ENCODE results near the gene MARK3.

Gene MARK3

DNA sequence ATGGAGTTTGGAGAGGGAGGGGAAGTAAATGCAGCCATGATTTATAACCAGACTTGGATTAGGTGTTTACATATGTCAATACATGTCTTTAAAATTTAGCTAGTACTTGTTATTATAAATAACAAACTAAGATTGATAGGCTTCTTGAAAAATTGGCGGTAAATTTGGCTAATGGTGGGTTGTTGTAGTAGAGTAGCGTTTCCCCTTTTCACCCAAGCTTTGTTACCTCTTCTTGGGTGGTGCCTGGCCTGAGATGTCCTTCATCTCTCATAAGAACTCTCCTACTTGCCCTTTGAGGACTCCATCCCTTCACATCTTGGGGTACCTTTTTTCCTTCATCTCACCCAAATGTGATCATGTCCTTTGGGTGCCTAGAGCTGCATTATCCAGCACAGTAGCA is 11.2 kb downstream of the MARK3 start:
- DNase-seq (ENCODE audit: low spot score): no peak
- TF ChIP-seq, protein P1, sequence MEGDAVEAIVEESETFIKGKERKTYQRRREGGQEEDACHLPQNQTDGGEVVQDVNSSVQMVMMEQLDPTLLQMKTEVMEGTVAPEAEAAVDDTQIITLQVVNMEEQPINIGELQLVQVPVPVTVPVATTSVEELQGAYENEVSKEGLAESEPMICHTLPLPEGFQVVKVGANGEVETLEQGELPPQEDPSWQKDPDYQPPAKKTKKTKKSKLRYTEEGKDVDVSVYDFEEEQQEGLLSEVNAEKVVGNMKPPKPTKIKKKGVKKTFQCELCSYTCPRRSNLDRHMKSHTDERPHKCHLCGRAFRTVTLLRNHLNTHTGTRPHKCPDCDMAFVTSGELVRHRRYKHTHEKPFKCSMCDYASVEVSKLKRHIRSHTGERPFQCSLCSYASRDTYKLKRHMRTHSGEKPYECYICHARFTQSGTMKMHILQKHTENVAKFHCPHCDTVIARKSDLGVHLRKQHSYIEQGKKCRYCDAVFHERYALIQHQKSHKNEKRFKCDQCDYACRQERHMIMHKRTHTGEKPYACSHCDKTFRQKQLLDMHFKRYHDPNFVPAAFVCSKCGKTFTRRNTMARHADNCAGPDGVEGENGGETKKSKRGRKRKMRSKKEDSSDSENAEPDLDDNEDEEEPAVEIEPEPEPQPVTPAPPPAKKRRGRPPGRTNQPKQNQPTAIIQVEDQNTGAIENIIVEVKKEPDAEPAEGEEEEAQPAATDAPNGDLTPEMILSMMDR (IDR thresholded peaks at IDR 0.05; ENCODE audit: extremely low read depth, missing control alignments): no peak

DNA sequence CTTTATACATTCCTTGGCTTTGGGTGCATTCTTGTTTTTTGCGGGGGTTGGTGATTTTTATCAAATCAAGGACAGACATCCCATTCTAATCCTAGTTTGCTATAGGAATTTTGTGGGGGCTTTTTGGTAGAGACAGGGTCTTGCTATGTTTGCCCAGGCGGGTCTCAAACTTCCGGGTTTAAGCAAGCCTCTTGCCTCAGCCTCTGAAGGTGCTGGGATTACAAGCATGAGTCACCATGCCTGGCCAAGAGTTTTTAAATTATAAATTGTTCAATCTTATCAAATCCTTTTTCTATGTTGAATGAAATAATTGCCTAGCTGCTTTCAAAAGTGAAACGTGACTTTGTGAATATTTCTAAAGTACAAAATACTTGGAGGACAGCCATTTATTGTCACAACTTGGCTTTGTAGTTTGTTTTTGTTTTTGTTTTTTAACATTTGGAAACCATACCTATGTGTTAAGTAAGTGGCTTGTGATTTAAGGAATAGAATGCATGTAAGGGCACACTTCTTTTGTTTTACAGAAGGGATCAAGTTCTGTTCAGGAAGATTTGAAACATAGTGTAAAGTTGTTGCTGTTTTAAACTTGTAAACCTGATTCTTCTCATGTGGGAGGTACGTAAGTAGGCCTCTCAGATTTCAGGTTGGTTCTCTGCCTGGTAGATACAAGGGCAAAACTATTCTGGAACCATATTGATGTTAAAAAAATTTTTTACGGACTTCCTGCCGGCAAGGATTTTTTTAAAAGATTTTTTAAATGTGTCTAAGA is 13.4 kb downstream of the MARK3 start:
- TF ChIP-seq, protein P1 (IDR thresholded peaks at IDR 0.05; ENCODE audit: extremely low read depth, missing control alignments): no peak
- no peak for DNase-seq (ENCODE audit: low spot score)

DNA sequence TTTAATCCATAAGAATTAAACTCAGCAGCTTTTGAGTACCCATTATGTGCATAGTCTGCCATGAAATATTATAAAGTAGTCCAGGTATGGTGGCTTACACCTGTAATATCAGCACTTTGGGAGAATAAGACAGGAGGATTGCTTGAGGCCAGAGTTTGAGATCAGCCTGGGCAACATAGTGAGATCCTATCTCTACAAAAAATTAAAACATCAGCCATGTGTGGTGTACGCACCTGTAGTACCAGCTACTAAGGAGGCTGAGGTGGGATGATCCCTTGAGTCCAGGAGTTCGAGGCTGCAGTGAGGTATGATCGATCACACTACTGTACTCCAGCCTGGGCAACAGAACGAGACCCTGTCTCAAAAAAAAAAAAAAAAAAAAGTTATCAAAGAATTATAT is 15.3 kb downstream of the MARK3 start:
- TF ChIP-seq, protein P1 (IDR thresholded peaks at IDR 0.05; ENCODE audit: extremely low read depth, missing control alignments): no peak
- no peak for DNase-seq (ENCODE audit: low spot score)

DNA sequence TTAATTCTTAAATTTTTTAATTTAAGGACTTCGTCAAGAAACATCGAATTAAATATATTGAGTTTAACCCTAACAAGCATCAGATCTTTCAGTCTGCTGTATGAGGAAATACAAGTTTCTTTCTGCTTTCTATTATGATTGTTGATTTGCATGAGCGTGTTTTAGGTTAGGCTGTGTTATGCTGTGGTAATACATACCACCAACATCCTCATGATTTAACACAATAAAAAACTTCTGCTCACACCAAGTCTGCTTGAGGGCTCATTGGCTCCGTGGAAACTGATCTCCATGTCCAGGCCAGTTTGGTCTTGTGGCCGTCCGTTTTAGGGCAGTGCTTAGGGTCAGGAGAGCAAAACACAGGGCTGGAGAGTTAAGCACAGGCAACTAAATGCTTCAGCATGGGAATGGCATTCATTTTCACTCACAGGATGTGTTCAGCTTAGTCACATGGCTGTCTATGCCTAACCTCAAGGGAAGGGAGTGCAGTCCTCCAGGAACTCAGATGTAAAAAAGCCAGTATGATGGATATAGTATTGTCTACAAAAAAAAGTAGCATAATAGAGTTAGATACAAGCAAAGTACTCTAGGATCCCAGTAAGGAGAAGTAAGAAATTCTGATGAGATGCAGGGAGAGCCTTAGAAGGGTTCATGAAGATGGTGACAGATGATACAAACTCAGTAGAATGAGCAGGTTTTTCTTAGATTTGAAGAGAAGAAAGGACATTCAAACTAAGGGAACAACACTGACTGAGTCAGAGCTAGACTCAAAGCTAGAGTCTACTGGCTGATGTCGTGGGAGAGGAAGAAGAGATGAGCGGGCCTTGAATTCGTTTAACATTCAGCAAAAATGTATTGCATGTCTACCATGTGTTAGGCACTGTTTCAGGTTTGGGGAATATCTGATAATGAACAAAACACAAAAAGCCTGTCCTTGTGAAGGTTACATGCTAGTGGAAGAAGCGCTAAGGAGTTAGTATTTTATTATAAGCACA is 16.3 kb downstream of the MARK3 start:
- TF ChIP-seq, protein P1 (IDR thresholded peaks at IDR 0.05; ENCODE audit: extremely low read depth, missing control alignments): no peak
- no peak for DNase-seq (ENCODE audit: low spot score)

DNA sequence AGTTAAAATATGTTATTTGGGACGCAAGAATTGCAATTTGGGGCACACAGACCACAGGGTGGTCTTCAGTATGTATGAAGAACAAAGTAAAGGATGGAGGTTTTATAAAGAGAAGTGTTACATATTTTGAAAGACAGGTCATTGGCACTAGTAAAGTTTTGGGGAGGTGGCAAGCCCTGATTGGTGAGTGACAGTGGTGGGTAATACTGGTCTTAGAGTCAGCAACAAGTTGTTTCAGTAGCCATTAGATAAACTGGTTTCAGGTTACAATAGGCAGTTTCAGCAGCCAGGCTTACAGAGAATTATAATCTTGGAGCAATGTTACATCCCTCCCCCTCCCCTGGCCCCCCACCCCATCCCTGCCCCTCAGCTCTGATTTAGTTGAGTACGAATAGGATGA is 17.5 kb downstream of the MARK3 start:
- no peak for DNase-seq (ENCODE audit: low spot score)
- TF ChIP-seq, protein P1 (IDR thresholded peaks at IDR 0.05; ENCODE audit: extremely low read depth, missing control alignments): no peak

DNA sequence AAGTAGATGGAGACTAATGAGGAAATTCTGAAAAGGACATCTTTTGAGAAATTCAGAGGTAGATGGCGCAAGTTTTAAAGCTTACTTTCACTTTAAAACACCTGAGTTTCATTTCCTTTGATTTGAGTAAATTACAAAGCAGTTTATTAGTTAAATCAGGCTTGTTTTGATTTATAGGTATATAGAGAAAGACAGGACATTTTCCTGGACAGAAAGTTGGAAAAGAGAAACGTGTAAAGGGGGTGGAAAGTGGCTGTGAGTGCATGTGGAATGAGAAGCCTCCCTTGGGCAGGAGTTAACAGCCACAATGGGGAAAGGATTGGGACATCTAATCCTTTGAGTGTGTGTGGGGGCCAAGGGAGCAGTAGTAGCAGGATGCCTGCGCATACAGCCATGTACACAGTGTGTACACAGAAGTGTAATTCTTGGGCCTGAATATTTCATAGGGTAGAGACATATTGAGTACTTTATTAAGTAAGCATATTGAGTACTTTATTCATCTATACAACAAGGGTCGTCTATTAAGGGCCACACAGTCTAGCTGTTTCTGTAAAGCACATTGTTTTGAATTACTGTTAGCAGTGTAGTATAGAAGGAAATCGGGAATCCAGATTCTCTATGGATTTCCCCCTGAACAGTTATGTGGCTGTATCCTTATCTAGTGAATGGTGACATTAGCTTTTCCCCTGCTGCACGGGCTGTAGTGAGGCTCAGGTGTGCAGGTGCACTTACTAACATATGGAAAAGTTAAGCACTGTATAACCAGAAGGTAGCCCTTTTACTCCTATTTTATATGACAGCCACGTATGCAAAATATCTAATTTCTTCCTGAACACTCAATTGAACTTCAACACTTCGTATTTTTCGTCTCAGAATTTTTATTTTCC is 19.1 kb downstream of the MARK3 start:
- TF ChIP-seq, protein P1 (IDR thresholded peaks at IDR 0.05; ENCODE audit: extremely low read depth, missing control alignments): no peak

More for the DNA sequence above, 19.1 kb downstream of the MARK3 start:
- DNase-seq (ENCODE audit: low spot score): no peak

Data from GM20000 (cell line).